GM18867 (cell line): ENCODE results near the gene SREBF2.

Experiments used
- ATAC-seq: cut with Tn5 transposase; IDR thresholded peaks from one replicate; pipeline ENCODE4 v1.9.1; 2021; ENCODE audit warnings: mild to moderate bottlenecking, moderate library complexity; ENCODE audit not compliant: unreplicated experiment

The SREBF2 gene

DNA sequence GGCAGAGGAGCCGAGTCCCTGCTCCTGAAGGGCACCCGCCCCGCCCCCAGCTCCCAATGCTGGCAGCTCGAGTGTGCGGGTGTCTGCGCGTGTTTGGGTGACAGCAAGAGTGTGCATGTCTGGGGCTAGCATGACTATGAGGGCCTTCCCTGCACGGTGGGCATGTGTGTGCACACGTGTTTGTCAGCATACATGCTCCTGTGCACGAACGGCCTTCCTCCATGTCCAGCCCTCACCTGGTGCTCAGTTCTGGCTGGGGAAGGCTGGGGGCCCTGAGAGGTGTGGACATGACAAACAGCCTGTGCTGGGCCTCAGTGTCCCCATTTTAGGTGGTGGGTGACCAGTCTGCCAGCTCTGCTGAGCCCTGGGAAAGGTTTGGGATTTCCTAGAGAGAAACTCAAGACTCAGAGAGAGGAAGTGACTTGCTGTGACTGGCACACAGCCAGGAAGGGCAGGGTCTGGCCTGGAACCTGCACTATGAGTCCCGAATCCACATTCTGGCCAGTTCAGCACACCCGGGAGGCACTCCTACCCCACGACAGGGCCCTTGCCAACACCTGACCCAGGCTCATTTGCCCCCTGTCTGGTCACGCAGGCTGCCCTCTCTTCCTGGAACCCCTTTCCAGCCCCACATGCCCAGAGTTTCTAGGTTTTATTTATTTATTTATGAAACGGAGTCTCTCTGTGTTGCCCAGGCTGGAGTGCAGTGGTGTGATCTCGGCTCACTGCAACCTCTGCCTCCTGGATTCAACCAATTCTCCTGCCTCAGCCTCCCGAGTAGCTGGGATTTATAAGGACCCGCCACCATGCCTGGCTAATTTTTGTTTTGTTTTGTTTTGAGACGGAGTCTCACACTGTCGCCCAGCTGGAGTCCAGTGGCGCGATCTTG lies 85.2 kb downstream of the SREBF2 start:
- ATAC-seq: no peak

DNA sequence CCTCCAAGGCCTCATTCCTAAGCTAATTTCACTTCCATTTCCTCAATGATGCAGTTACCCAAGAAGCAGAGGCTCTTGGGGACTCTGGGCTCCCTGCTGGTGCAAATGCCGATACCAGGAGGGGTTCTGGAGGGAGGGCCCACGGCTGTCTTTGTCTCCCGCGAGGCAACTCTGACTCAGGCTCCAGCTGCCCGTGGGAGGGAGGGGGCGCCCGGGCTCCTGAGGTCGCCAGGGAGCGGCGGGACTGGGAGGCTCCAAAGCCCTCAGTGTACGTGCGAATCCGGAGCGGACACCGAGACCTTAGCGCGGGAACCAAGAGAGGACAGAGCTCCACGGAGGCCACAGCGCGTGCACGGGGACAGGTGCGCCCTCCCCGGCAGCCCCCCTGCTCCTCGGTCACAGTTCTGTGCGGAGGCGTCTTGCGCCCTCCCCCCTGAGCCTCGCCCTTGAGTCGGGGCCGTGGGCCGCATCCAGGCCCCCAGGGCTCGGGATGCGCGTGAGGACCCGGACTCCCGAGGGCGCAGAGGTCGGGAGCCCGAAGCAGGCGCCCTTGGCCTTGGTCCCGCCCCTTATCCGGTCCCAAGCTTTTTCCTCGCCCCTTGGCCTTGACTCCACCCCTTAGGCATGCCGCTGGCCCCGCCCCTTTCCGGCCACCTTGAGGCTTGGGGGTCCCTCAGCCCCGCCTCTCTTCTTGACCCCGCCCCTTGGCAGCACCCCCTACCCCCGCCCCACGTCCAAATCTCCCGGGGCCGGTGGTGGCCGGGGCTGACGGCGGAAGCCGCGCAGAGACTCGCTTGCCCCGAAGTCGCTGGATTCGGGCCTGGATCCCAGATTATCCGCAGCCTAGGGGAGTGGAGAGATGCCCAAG lies 86.7 kb downstream of the SREBF2 start:
- peak; percentile 46 for ATAC-seq

DNA sequence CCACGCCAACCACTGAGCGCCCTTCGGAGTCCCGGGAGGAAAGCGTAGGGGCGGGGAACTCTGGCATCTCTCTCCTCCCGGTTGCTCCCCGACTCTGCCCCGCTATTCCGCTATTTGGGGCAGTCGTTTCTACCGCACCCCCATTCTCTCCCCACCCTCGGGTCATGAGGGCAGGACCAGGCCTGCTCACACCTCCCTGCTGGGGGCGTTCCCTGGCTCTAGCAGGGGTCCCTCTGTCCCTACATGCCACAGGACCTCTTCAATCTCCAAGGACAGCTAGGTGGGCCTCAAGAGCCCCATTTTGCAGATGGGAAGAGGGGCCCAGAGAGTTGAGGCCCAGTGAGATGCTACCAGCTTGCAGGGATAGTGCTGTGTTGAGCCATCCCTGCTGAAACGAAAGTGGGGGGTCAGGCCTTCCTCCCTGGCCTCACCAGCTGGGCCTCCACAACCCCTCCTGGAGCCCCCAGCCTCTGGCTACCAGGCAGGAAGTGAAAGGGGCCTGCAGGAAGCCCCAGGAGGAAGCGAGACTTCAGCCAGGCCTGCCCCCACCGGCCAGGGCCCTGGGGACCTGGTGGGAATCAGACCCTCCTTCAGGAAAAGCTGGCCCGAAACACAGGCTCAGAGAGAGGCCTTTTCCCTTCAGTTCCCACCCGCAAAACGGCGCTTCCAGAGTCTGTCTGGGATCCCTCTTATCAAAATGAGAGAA lies 87.5 kb downstream of the SREBF2 start:
- peak; percentile 19 for ATAC-seq

GRCh38 chr22:41922328-41922727 lies 89.4 kb downstream of the SREBF2 start:
- no peak for ATAC-seq

- ATAC-seq: no peak
These were observed 90.2 kb downstream of the SREBF2 start for GRCh38 chr22:41922940-41923594.

- no peak for ATAC-seq
These were observed 90.8 kb downstream of the SREBF2 start for GRCh38 chr22:41923595-41924276.

GRCh38 chr22:41925783-41926460 lies 93.0 kb downstream of the SREBF2 start:
- ATAC-seq: peak; percentile 47

GRCh38 chr22:41927813-41928212 lies 94.9 kb downstream of the SREBF2 start:
- ATAC-seq: no peak

GRCh38 chr22:41928593-41929417 lies 95.9 kb downstream of the SREBF2 start:
- ATAC-seq: no peak

DNA sequence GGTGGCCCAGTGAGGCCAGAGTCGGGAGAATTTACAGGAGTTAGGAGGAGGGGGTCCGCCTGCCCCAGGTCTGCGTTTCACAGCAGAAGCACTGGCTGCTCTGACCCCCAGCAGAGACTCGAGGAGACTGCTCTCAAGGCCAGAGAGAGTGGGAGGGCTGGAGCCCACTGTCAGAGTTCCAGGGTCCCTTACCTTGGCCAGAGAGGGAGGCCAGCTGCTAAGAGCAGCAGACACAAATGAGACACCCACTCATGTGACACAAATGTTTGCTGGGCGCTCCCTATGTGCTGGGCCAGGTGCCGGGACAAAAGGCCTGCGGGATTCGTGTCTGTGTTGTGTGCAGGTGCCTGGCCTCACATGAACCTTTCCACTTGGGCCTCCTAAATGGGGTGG lies 96.5 kb downstream of the SREBF2 start:
- no peak for ATAC-seq

DNA sequence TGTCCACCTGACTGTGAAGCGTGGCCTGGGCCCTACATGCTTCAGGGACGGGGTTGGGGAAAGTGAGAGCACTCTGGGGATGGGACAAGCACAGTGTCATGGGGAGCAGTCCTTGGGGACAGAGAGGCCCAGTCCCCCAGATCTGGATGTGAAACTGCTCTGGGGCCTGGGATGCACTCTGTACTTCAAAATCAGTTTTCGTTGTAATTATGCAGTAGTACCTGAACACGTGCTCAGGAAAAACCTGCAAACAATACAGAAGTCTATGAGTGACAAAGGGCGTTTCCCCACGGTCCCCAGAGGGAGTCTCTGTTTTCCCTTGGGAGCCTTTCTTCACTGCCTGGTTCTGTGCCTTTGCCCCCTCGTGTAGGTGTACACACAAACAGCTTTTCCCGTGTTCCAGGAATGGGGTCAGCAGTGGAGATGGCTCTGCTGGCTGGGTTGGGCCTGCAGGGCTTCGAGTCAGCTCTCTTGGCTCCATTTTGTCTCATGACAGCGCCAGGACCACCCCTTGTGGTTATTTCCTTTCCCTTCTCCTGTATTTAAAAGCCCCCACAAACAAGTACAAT lies 98.9 kb downstream of the SREBF2 start:
- ATAC-seq: no peak

GRCh38 chr22:41932353-41932752 lies 99.4 kb downstream of the SREBF2 start:
- ATAC-seq: no peak

GRCh38 chr22:41933411-41934177 lies 100.7 kb downstream of the SREBF2 start:
- no peak for ATAC-seq

- ATAC-seq: no peak
These were observed 101.5 kb downstream of the SREBF2 start for GRCh38 chr22:41934284-41935014.

GRCh38 chr22:41935015-41935351 lies 102.1 kb downstream of the SREBF2 start:
- ATAC-seq: no peak

DNA sequence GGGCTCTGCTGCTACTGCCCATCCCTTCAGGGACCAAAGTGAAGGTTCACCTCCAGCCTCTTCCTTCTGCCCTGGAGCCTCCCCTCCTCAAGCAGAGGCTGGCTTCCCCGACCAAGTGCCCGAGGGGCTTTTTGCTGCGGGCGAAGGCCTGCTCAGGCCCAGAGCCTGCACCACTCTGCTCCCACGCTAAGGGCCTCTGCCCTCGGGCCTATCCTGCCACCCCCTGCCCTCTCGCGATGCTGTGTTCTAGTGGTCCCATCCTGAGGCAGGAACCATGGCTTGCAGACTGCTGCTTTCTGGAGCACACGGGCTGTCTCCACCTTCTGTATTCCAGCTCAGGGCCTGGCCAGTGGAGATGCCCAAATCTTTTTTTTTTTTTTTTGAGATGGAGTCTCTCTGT lies 102.6 kb downstream of the SREBF2 start:
- ATAC-seq: no peak

- no peak for ATAC-seq
These were observed 103.9 kb downstream of the SREBF2 start for GRCh38 chr22:41936894-41937169.
